KMS-11 (cell line): Measurements from ENCODE around the gene PMEPA1.

ENCODE experiments used
- H2AFZ ChIP-seq: fragments of 200-600 bp; sonication (generic); 2 replicates; pipeline ENCODE4 v1.6.1; 2016; ENCODE audit warnings: antibody characterized with exemption, mixed run types, low read depth
- H3K27ac ChIP-seq: fragments of 200-600 bp; sonication (generic); 2 replicates; pipeline ENCODE4 v1.6.1; 2016; ENCODE audit warnings: mild to moderate bottlenecking, mixed run types
- H3K27me3 ChIP-seq: fragments of 200-600 bp; sonication (generic); 2 replicates; pipeline ENCODE4 v1.6.1; 2017; ENCODE audit warnings: mild to moderate bottlenecking, low read depth, mixed run types, moderate library complexity; ENCODE audit not compliant: insufficient read depth
- H3K36me3 ChIP-seq: fragments of 200-600 bp; sonication (generic); 2 replicates; pipeline ENCODE4 v1.6.1; 2017; ENCODE audit warnings: mild to moderate bottlenecking, mixed run types; ENCODE audit not compliant: insufficient read depth
- H3K4me1 ChIP-seq: fragments of 200-600 bp; sonication (generic); 2 replicates; pipeline ENCODE4 v1.6.1; 2016; ENCODE audit warnings: mild to moderate bottlenecking, low read depth, mixed run types; ENCODE audit not compliant: poor library complexity, severe bottlenecking
- H3K4me2 ChIP-seq: fragments of 200-600 bp; sonication (generic); 2 replicates; pipeline ENCODE4 v1.7.0; 2016; ENCODE audit warnings: mild to moderate bottlenecking, mixed run types
- H3K4me3 ChIP-seq: fragments of 200-600 bp; sonication (generic); IDR thresholded peaks from 2 replicates; pipeline ENCODE4 v1.6.1; 2017; ENCODE audit warnings: low read depth, low read length, mixed read lengths; ENCODE audit not compliant: insufficient read depth
- H3K79me2 ChIP-seq: fragments of 200-600 bp; sonication (generic); 2 replicates; pipeline ENCODE4 v1.6.1; 2016; ENCODE audit warnings: low read depth, mixed run types; ENCODE audit not compliant: insufficient read depth
- H3K9ac ChIP-seq: fragments of 200-600 bp; sonication (generic); 2 replicates; pipeline ENCODE4 v1.6.1; 2016; ENCODE audit warnings: mild to moderate bottlenecking, mixed run types
- H4K20me1 ChIP-seq: fragments of 200-600 bp; sonication (generic); 2 replicates; pipeline ENCODE4 v1.6.1; 2016; ENCODE audit warnings: mild to moderate bottlenecking, mixed run types; ENCODE audit not compliant: insufficient read depth
- TF ChIP-seq, protein P1 (sequence below): fragments of 200-600 bp; sonication (generic); conservative IDR thresholded peaks from 2 replicates; pipeline ENCODE4 v1.6.1; 2017; ENCODE audit warnings: low read depth, mild to moderate bottlenecking, antibody characterized with exemption, low read length, moderate library complexity, mixed read lengths

Gene PMEPA1

DNA sequence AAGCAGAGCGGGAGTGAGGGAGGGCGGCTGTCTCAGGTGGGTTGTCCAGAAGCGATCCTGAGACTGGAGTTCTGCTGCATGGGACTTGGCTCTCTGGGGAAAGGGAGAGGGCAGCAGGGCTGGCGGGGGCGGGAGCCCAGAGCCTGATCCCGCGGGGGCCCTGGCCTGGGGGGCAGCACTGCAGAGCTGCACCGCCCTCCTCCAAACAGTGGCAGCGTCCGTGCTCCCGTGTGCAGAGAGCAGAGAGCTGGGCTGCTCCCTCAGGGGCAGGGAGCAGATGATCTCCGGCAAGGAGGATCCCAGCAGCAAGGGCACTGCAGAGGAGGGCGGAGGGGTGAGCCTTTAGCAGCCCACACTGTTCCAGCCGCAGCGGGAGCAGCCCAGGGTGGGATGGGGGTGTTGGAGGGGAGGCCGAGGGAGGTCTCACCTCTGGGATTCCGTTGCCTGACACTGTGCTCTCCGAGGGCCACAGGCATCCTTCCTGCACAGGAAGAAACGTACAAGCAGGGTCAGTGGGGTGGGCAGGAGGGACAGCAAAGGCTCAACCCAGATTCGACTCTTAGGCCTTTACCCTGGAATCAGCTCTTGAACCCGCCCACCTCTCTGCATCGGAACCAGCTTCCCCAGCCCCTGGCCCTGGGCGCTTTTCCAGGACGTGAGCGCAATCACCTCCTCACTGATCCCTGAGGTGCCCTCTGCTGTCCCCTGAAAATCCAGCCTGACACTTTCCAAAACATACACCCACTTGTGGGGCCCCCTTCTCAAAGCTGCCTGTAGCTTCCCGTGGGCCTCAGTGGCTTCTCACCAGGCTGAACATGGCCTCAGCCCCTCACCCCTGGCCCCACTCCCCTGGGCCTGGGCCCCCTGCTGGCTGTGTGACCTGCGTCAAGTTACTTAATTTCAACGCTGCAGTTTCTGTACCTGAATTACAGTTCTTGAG, 56.9 kb downstream of the PMEPA1 start:
- H3K79me2 ChIP-seq: no peaks in the 10 kb centered on the region
- H2AFZ ChIP-seq: no peak overlapping the region

DNA sequence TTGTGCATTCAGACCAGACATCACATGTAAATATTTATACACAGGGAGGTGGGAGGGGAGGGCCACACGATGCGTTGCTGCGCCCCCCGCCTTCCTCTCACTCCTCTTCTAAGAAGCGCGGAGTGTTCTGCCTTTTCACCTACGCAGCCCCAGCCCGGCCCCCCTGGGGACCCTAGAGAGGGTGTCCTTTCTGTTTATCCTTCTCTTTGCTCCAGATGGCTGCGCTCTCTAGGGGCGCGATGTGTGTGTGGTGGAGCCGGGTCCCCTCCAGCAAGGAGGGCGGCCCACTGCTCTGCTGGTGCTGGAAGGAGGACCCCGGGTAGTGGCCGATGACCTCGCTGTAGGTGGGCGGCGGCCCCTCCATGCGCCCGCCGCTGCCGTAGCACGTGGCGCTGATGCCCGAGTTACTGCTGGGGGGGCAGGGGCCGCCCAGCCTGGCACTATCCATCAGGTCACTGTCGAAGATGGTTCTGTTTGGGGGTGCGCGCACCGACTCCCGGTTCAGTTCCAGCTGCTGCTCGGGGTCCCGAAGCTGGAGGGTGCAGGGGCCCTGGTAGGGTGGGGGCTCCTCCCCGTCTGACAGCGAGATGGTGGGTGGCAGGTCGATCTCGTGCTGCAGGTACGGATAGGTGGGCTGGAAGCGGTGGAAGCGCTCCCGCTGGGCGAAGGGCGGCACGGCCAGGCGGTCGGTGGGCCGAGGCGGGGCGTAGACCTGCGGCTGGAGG, 57.8 kb downstream of the PMEPA1 start:
- no peak overlapping the region for H3K9ac ChIP-seq
- no peaks in the 10 kb centered on the region for H3K79me2 ChIP-seq
- no peaks in the 10 kb centered on the region for H4K20me1 ChIP-seq
- TF ChIP-seq, protein P1, sequence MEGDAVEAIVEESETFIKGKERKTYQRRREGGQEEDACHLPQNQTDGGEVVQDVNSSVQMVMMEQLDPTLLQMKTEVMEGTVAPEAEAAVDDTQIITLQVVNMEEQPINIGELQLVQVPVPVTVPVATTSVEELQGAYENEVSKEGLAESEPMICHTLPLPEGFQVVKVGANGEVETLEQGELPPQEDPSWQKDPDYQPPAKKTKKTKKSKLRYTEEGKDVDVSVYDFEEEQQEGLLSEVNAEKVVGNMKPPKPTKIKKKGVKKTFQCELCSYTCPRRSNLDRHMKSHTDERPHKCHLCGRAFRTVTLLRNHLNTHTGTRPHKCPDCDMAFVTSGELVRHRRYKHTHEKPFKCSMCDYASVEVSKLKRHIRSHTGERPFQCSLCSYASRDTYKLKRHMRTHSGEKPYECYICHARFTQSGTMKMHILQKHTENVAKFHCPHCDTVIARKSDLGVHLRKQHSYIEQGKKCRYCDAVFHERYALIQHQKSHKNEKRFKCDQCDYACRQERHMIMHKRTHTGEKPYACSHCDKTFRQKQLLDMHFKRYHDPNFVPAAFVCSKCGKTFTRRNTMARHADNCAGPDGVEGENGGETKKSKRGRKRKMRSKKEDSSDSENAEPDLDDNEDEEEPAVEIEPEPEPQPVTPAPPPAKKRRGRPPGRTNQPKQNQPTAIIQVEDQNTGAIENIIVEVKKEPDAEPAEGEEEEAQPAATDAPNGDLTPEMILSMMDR: no peak
- H3K4me3 ChIP-seq: no peak overlapping the region
- no peak overlapping the region for H2AFZ ChIP-seq
- no peak overlapping the region for H3K4me2 ChIP-seq
- no peak overlapping the region for H3K27ac ChIP-seq
- H3K27me3 ChIP-seq: no peaks in the 10 kb centered on the region
- no peaks in the 10 kb centered on the region for H3K36me3 ChIP-seq
- H3K4me1 ChIP-seq: no peaks in the 10 kb centered on the region

More for the DNA sequence above, 56.9 kb downstream of the PMEPA1 start:
- no peaks in the 10 kb centered on the region for H3K36me3 ChIP-seq
- H3K9ac ChIP-seq: no peak overlapping the region
- no peak overlapping the region for H3K4me3 ChIP-seq
- no peak overlapping the region for H3K4me2 ChIP-seq
- no peaks in the 10 kb centered on the region for H3K27me3 ChIP-seq
- no peaks in the 10 kb centered on the region for H4K20me1 ChIP-seq
- no peaks in the 10 kb centered on the region for H3K4me1 ChIP-seq
- H3K27ac ChIP-seq: no peak overlapping the region
- TF ChIP-seq, protein P1: no peak

DNA sequence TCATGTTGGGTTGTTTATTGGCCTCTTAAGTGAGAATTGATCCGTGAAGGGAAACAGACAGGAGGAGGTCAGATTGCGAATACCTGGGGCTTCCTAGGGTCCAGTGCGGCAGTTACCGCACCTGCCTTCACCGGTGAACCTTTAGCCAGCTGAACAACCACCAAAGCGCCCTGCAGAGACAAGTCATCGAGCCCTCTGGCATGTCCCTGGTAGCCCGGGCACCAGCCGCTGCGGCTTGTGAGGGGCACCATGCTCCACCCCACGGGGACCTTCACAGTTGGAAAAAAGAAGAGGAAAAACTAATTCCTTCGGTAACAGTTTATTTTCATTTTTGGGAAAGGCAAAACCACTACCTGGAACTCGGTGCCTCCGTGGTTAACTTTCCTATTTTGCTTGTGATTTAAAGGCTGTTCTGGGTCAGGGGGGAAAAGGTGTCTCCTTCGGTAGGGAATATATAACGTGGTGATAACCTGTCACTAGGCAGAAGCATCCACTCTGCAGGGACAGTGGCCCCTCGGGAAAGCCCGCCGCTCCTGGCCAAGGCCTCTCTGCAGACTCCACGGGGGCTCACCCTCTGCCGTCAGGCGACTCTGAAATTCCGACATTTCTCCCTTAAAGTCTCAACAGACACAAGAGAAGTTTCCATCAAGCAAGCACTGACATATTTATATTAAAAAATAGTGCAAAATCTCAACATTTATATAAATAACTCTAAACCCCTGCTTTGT, 58.9 kb downstream of the PMEPA1 start:
- TF ChIP-seq, protein P1: no peak
- Histone ChIP-seq H3K9ac (no peak overlapping the region), H3K79me2 (no peaks in the 10 kb centered on the region), H4K20me1 (no peaks in the 10 kb centered on the region), H3K36me3 (no peaks in the 10 kb centered on the region), H2AFZ (no peak overlapping the region), H3K27ac (no peak overlapping the region), H3K4me3 (no peak overlapping the region), H3K4me1 (no peaks in the 10 kb centered on the region), H3K27me3 (no peaks in the 10 kb centered on the region), H3K4me2 (no peak overlapping the region)

DNA sequence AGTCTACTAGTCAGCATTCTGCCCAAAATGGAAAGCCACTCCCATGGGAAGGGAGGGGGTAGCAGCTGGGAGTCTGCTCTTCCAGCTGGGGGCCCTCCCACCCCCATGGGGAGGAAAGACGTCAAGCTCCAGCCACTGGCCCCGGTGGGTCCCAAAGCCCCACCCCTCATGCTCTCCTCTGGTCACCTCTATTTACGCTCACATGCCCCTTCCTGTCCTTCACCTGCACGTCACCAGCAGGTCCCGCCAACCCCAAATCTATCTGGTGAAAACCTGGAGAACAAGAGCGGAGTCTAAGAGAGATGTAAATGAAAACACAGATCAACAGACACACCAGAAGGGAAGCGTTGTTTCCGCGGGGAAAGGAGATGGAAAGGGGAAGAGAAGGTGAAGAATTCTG, 59.5 kb downstream of the PMEPA1 start:
- Histone ChIP-seq H3K79me2 (no peaks in the 10 kb centered on the region), H3K36me3 (no peaks in the 10 kb centered on the region), H3K4me2 (no peak overlapping the region)

More for the DNA sequence above, 59.5 kb downstream of the PMEPA1 start:
- H3K27me3 ChIP-seq: no peaks in the 10 kb centered on the region
- TF ChIP-seq, protein P1: no peak
- no peak overlapping the region for H2AFZ ChIP-seq
- H3K4me3 ChIP-seq: no peak overlapping the region
- no peak overlapping the region for H3K9ac ChIP-seq
- H4K20me1 ChIP-seq: no peaks in the 10 kb centered on the region
- H3K4me1 ChIP-seq: no peaks in the 10 kb centered on the region
- H3K27ac ChIP-seq: no peak overlapping the region
